Activated T-cell treated with anti-CD3 and anti-CD28 coated beads, Interleukin-2, amount 50 U/mL, for 24 hours (primary cell): ENCODE data around the gene BCO2.
A peak's percentile ranks its signal among the peaks of the same experiment; 100 is the strongest.

Experiments
- DNase-seq: peaks from one replicate; pipeline ENCODE4 v3.0.0-alpha.2; 2020
- H3K27ac Mint-ChIP-seq: 2 replicates; pipeline ENCODE4 v1.8.0; 2020; ENCODE audit warnings: mild to moderate bottlenecking, mixed read lengths
- H3K27me3 Mint-ChIP-seq: 2 replicates; pipeline ENCODE4 v1.8.0; 2020; ENCODE audit warnings: mixed read lengths
- H3K36me3 Mint-ChIP-seq: 2 replicates; pipeline ENCODE4 v1.8.0; 2020; ENCODE audit warnings: low read depth, mixed read lengths
- H3K4me1 Mint-ChIP-seq: 2 replicates; pipeline ENCODE4 v1.8.0; 2020; ENCODE audit warnings: low read depth, mixed read lengths
- H3K4me3 Mint-ChIP-seq: 2 replicates; pipeline ENCODE4 v1.8.0; 2020; ENCODE audit warnings: mild to moderate bottlenecking, moderate library complexity, mixed read lengths
- H3K9me3 Mint-ChIP-seq: 2 replicates; pipeline ENCODE4 v1.8.0; 2020; ENCODE audit warnings: mixed read lengths

BCO2 gene

DNA sequence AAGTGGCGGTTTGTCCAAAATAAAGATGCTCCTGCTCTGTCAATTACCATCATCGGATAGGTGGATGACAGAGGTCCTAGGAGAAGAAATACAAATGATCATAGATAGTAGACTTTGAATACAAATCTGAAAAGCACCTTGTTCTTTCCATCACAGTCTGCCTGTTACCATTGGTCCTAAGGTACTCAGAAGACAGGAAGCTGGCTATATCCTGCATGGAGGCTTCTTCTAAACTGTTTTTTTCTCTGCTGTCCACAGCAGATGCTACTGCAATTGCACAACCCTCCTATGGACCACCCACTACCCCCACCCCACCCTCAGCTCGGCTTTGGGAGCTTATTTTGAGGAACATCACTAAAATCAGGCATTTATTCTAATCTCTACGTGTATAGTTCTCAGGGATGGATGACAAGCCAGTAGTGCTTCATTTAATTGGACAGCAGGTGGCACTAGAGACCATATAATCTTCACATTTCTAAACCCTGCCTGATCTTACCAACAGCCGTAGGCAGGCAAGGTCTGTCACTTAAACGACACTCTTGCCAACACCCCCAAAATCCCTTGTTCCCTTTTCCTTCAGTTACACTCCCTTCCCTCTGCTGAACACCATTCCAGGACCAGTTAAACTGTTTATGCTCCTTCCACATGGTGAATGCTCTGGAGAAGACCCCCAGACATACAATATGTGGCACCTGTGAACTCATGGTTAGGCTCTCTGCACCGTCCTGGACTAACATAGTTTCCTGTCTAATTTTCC lies 44.3 kb downstream of the BCO2 start:
- no peaks in the 10 kb centered on the region for H3K27me3 Mint-ChIP-seq
- no peak overlapping the region for H3K27ac Mint-ChIP-seq
- peak; percentile 43 for DNase-seq
- no peaks in the 10 kb centered on the region for H3K4me1 Mint-ChIP-seq
- no peaks in the 10 kb centered on the region for H3K36me3 Mint-ChIP-seq
- H3K9me3 Mint-ChIP-seq = no peaks in the 10 kb centered on the region
- no peak overlapping the region for H3K4me3 Mint-ChIP-seq

- H3K9me3 Mint-ChIP-seq = no peaks in the 10 kb centered on the region
- DNase-seq = no peak
These were observed 46.0 kb downstream of the BCO2 start for GRCh38 chr11:112221274-112221835.

GRCh38 chr11:112222303-112222702 lies 47.0 kb downstream of the BCO2 start:
- H3K9me3 Mint-ChIP-seq = no peaks in the 10 kb centered on the region
- peaks cover 14% of the 10 kb centered on the region for H3K4me1 Mint-ChIP-seq
- no peak overlapping the region for H3K4me3 Mint-ChIP-seq
- DNase-seq = no peak
- H3K27me3 Mint-ChIP-seq = no peaks in the 10 kb centered on the region
- no peak overlapping the region for H3K27ac Mint-ChIP-seq
- peaks cover 10% of the 10 kb centered on the region for H3K36me3 Mint-ChIP-seq

More at GRCh38 chr11:112221274-112221835, 46.0 kb downstream of the BCO2 start:
- Mint-ChIP-seq H3K4me1 (peaks cover 7% of the 10 kb centered on the region), H3K27ac (no peak overlapping the region), H3K36me3 (peaks cover 2% of the 10 kb centered on the region), H3K27me3 (no peaks in the 10 kb centered on the region), H3K4me3 (no peak overlapping the region)

DNA sequence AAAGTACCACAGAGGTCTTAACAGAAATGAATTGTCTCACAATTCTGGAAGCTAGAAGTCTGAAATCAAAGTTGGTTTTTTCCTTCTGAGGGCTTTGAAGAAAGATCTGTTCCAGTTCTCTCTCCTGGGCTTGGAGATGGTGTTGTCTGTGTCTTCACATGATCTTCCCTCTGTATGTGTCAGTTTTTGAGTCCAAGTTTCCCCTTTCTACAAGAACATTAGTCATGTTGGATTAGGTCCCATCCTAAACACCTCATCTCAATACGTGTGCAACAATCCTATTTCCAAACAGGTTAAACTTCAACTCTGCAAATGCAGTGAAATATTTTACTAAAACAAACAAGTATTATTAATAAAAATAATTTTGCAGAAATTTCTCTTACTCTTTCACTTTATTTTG lies 47.8 kb downstream of the BCO2 start:
- H3K4me1 Mint-ChIP-seq = peaks cover 21% of the 10 kb centered on the region
- no peaks in the 10 kb centered on the region for H3K27me3 Mint-ChIP-seq
- no peak for DNase-seq
- no peaks in the 10 kb centered on the region for H3K9me3 Mint-ChIP-seq
- H3K36me3 Mint-ChIP-seq = peaks cover 16% of the 10 kb centered on the region
- no peak overlapping the region for H3K27ac Mint-ChIP-seq
- no peak overlapping the region for H3K4me3 Mint-ChIP-seq

DNA sequence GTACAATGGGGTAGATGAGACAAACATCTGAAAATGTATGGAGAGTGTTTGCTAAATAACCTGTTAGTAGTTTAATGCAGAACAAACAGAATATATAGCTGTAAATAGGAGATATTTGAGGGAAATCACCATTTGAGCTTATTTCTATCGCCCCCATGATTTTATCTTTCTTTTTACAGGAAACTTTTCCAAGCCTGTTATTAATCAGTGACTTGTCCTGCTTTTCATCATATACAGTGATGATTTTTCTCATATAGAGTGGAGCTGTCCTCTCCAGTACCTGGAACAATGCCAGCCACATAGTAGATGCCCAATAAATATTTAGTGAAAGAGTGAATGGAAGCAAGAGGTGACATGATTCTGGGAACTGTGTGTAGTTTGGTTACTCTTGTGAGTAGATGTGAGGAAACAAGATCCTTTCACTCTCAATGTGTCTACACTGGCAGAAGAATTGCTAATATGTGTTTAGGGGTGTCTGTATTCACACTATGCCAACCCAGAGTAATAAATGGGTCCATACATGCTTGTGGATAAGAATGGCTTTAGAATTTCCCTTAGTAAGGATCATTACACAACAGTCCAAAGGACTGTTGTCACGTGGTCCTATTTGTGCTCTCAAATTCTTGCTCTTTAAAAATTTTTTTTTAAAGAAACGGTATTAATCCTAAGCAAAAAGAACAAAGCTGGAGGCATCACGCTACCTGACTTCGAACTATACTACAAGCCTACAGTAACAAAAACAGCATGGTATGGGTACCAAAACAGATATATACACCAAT lies 48.6 kb downstream of the BCO2 start:
- Mint-ChIP-seq H3K4me1 (peaks cover 28% of the 10 kb centered on the region), H3K9me3 (no peaks in the 10 kb centered on the region), H3K27me3 (no peaks in the 10 kb centered on the region), H3K36me3 (peaks cover 24% of the 10 kb centered on the region), H3K27ac (no peak overlapping the region), H3K4me3 (no peak overlapping the region)
- DNase-seq = no peak

DNA sequence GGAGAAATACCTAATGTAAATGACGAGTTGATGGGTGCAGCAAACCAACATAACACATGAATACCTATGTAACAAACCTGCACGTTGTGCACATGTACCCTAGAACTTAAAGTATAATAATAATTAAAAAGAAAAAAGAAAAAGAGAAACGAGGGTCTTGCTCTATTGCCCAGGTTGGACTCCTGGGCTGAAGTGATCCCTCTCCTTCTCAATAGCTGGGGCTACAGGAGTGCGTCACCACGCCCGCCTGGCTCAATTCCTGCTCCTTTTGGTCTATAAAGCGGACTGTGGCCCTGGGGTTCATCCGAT lies 50.4 kb downstream of the BCO2 start:
- Mint-ChIP-seq H3K27me3 (no peaks in the 10 kb centered on the region), H3K4me3 (peak overlapping the region; percentile 90), H3K27ac (peak overlapping the region; percentile 97), H3K9me3 (no peaks in the 10 kb centered on the region), H3K36me3 (peaks cover 42% of the 10 kb centered on the region), H3K4me1 (peaks cover 34% of the 10 kb centered on the region)
- no peak for DNase-seq

DNA sequence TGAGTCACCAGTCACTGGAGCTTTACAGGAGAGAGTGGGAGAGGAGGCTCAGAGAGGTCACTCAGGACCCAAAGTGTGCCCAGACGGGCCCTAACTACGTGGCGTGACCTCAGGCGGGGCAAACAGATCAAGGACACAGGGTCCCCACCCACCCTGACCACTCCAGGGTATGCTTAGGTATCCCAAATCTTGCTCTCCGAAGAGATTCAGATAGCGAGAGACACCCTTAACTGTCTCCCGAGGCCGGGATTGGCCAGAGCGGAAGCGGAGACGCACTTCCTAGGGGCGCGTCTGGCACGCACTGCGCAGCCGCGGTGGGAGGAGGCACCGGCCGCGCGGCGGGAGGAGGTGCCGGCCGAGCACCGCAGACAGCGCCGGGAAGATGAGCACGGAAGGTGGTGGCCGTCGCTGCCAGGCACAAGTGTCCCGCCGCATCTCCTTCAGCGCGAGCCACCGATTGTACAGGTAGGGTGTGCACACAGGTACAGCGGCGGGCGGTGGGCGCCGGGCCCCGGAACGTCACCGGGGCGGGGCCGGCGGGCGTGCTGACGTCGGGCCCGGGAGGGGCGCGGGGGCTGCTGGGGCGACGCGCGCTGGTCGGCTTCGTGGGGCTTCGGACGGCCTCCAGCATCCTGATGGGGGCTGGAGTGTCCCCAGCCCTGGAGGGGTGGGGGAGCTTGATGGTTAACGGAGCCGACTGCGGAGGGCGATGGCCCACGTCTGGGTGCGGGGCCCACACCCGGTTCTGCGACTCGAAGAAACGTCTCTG lies 50.9 kb downstream of the BCO2 start, which contains the start of gene PTS:
Gene PTS, plus strand, starts transcription at position 367 of the 769 bp plus-strand sequence. Its CDS starts 16 bp downstream, at position 383.
- Mint-ChIP-seq H3K27ac (peak within 1 kb of the TSS; percentile 97), H3K36me3 (peaks cover 48% of the 10 kb centered on the region), H3K27me3 (no peaks in the 10 kb centered on the region), H3K9me3 (no peaks in the 10 kb centered on the region), H3K4me1 (peaks cover 34% of the 10 kb centered on the region), H3K4me3 (peak within 1 kb of the TSS; percentile 90)
- peak; percentile 89 for DNase-seq

DNA sequence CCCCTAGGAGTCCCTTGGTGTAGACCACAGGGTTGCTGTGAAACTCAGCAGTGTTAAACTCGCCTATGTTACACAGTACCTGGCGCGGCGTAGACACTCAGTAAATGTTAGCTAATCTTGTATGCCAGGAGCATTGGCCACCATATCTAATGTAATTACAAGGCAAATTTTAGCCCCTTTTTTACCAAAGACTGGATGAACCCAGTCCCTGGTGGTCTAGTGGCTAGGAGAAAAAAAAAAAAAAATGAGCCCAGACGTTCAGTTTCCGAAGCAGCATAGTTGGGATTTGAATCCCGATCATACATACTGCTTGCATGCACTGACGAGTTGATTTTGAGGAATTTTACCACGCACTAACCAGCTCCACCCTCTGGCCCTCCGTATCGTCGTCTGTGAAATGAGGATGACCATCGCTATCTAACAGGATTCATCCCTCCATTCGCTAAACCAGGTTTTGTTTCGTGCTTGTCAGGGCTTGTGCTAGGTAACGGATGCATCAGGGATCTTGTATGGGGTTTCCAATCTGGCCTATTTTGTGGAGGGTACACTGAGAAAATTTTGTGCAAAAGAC lies 51.6 kb downstream of the BCO2 start:
- Mint-ChIP-seq H3K4me3 (peak overlapping the region; percentile 90), H3K36me3 (peaks cover 52% of the 10 kb centered on the region), H3K9me3 (no peaks in the 10 kb centered on the region), H3K27me3 (no peaks in the 10 kb centered on the region), H3K4me1 (peaks cover 34% of the 10 kb centered on the region), H3K27ac (peak overlapping the region; percentile 97)
- DNase-seq = no peak

DNA sequence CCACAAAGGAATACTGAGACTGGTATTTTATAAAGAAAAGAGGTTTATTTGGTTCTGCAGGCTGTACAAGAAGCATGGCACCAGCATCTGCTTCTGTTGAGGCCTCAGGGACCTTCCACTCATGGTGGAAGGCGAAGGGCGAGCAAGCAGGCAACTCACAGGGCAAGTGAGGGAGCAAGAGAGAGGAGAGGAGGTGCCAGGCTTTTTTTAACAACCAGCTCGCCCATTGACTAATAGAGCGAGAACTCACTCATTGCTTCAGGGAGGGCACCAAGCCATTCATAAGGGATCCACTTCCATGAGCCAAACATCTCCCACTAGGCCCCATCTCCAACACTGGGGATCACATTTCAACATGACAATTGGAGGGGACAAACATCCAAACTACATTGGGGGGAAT lies 52.2 kb downstream of the BCO2 start:
- H3K27ac Mint-ChIP-seq = peak overlapping the region; percentile 97
- peaks cover 58% of the 10 kb centered on the region for H3K36me3 Mint-ChIP-seq
- H3K27me3 Mint-ChIP-seq = no peaks in the 10 kb centered on the region
- peak overlapping the region; percentile 90 for H3K4me3 Mint-ChIP-seq
- H3K9me3 Mint-ChIP-seq = no peaks in the 10 kb centered on the region
- peaks cover 34% of the 10 kb centered on the region for H3K4me1 Mint-ChIP-seq
- DNase-seq = no peak

- Mint-ChIP-seq H3K36me3 (peaks cover 68% of the 10 kb centered on the region), H3K27me3 (no peaks in the 10 kb centered on the region), H3K4me3 (no peak overlapping the region), H3K27ac (no peak overlapping the region), H3K9me3 (no peaks in the 10 kb centered on the region), H3K4me1 (peaks cover 34% of the 10 kb centered on the region)
- no peak for DNase-seq
These were observed 53.4 kb downstream of the BCO2 start for GRCh38 chr11:112228706-112229105.

DNA sequence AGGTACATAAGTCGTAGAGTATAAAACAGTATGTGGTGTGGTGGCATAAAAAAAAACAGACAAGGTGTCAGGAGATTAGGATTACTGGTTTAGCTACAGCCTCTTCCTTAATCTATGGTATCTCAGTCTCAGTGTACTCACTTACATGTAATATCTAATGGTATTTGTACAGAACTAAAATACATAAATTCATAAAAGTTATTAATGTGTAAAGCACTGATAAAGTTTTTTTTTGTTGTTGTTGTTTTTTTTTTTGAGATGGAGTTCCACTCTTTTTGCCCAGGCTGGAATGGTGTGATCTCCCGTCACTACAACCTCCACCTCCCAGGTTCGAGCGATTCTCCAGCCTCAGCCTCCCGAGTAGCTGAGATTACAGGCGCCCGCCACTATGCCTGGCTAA lies 53.8 kb downstream of the BCO2 start:
- no peaks in the 10 kb centered on the region for H3K27me3 Mint-ChIP-seq
- H3K4me3 Mint-ChIP-seq = no peak overlapping the region

GRCh38 chr11:112229746-112230433 lies 54.6 kb downstream of the BCO2 start:
- no peaks in the 10 kb centered on the region for H3K9me3 Mint-ChIP-seq
- peaks cover 77% of the 10 kb centered on the region for H3K36me3 Mint-ChIP-seq
- no peak overlapping the region for H3K4me3 Mint-ChIP-seq
- no peak overlapping the region for H3K27ac Mint-ChIP-seq
- peaks cover 34% of the 10 kb centered on the region for H3K4me1 Mint-ChIP-seq
- DNase-seq = no peak
- no peaks in the 10 kb centered on the region for H3K27me3 Mint-ChIP-seq

More for the DNA sequence above, 53.8 kb downstream of the BCO2 start:
- no peak overlapping the region for H3K27ac Mint-ChIP-seq
- no peak for DNase-seq
- H3K9me3 Mint-ChIP-seq = no peaks in the 10 kb centered on the region
- H3K36me3 Mint-ChIP-seq = peaks cover 72% of the 10 kb centered on the region
- peaks cover 34% of the 10 kb centered on the region for H3K4me1 Mint-ChIP-seq

GRCh38 chr11:112231952-112232351 lies 56.6 kb downstream of the BCO2 start:
- H3K36me3 Mint-ChIP-seq = peaks cover 88% of the 10 kb centered on the region
- no peak overlapping the region for H3K4me3 Mint-ChIP-seq
- H3K4me1 Mint-ChIP-seq = peaks cover 23% of the 10 kb centered on the region
- no peaks in the 10 kb centered on the region for H3K9me3 Mint-ChIP-seq
- DNase-seq = no peak
- no peak overlapping the region for H3K27ac Mint-ChIP-seq
- no peaks in the 10 kb centered on the region for H3K27me3 Mint-ChIP-seq
